Ovary (tissue), 9 donors: ENCODE data around the gene AMOTL2. TPM values are rescaled to one million over a fixed set of nuclear protein-coding genes. Genes with fewer than 3 reads are reported as not detected.
A peak's percentile ranks its signal among the peaks of the same experiment; 100 is the strongest.

Source experiments
- DNase-seq, 5 donors: peaks; one replicate each; pipeline ENCODE4 v3.0.0-alpha.2; 2019 to 2020
- H3K27ac ChIP-seq, 2 donors: fragments of 200-600 bp; one replicate each; pipeline versions ENCODE4 v1.5.1 to v1.8.0; 2019 to 2022
- H3K27me3 ChIP-seq: fragments of 200-600 bp; one replicate; pipeline ENCODE4 v1.8.0; 2022
- H3K36me3 ChIP-seq: fragments of 200-600 bp; sonication (generic); one replicate; pipeline ENCODE4 v1.5.1; 2019
- H3K4me1 ChIP-seq: one replicate; pipeline ENCODE4 v1.8.1; 2013; ENCODE audit warnings: mild to moderate bottlenecking, moderate library complexity; ENCODE audit not compliant: insufficient read depth
- H3K4me3 ChIP-seq: fragments of 200-600 bp; sonication (generic); one replicate; pipeline ENCODE4 v1.5.1; 2017
- H3K9me3 ChIP-seq, 2 donors: fragments of 200-600 bp in 1 of 2; sonication (generic) in 1 of 2; one replicate each; pipeline versions ENCODE4 v1.5.1 to v1.8.1; 2013 to 2019; ENCODE audit warnings: mild to moderate bottlenecking in 1 of 2, moderate library complexity in 1 of 2
- EP300 ChIP-seq: sonication (generic); formaldehyde crosslinking; IDR thresholded peaks from one replicate; pipeline ENCODE4 v1.6.1; 2017; ENCODE audit warnings: antibody characterized with exemption
- POLR2A ChIP-seq: fragments of 450-650 bp; IDR thresholded peaks from one replicate; pipeline ENCODE4 v1.6.1; 2017; ENCODE audit warnings: antibody characterized with exemption, mild to moderate bottlenecking, moderate library complexity
- WGBS, 3 donors: extraction: QIAGEN DNeasy Blood & Tissue Kit in 1 of 3; methylation state at CpG; one replicate each; pipeline versions ENCODE4 v1.1.5 to v1.1.7; 2013 to 2017; 5-methylcytosine and 5-hydroxymethylcytosine counted together
- intact Hi-C, 4 donors: fragments of 100-400 bp; cut with DNase I; formaldehyde crosslinking; loops; one replicate each; pipeline versions ENCODE4 v1.11.0 to v1.15.1; 2022 to 2023
- polyA plus RNA-seq, 2 donors: library from polyadenylated mRNA; stranded (reverse); fragments of 200-250 nt in 1 of 2; fragments of 350-450 nt in 1 of 2; fragmentation: Illumina TruSeq in 1 of 2; extraction: RNeasy Lipid Tissue Mini Kit (QIAGEN cat#74804) in 1 of 2; gene quantifications; one replicate each; pipeline ENCODE4 v1.2.3, GENCODE V29; 2013 to 2014
- total RNA-seq, 7 donors: library from RNA; depleted of rRNA in 2 of 7; stranded (reverse); fragments of >200 nt in 2 of 7; fragmentation: NEBNext Ultra II Directional in 3 of 7; extraction: Animal tissue kit (Norgen Biotek cat#: 25700) in 3 of 7; gene quantifications; one replicate each; pipeline versions ENCODE4 v1.1.0 to v1.2.4, GENCODE V29; 2016 to 2023
- TF ChIP-seq, protein P1 (sequence below), 3 donors: fragments of 450-650 bp in 2 of 3; fragments of 200-600 bp in 1 of 3; IDR thresholded peaks; one replicate each; pipeline versions ENCODE4 v1.5.1 to v1.8.0; 2016 to 2022; ENCODE audit warnings: antibody characterized with exemption in 3 of 3, mild to moderate bottlenecking in 1 of 3
- donor health status: DM: no; HTN: no; CAD: no; lungs with moderate emphysema.
- donor health status: DM: no; HTN: no; CAD: no.
- donor health status: Bipolar disorder and iron deficiency.
- donor health status: DM: yes; HTN: yes; CAD: no.
- donor health status: DM: no; HTN: no; CAD: no.
- donor health status: DM: yes; HTN: yes; CAD: no.

Gene AMOTL2
- total and polyA plus RNA-seq, 9 donors, result 20.5 to 60.4 (median 42.4) TPM

DNA sequence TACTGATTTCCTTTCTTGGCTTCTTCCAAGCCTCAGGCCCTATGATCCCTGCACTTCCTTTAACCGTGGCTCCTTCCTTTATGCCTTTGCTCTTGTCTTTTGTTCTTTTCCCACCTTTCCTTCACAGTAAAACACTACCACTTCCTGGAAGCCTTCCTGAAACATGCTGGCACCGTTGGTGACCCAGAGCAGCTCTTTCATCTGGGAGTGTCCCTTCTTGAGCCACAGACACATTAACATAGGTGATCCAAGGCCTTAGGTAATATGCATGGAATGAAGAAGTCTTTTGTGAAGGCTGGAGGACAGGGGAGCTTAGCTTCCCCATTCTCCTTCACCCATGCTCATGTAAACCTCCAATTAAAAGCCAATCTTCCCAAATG, 39.4 kb downstream of the AMOTL2 start:
- Histone ChIP-seq H3K4me3 (no peak overlapping the region), H3K27me3 (no peaks in the 10 kb centered on the region), H3K4me1 (peaks cover 16% of the 10 kb centered on the region), H3K36me3 (no peaks in the 10 kb centered on the region), H3K27ac (no peak overlapping the region), H3K9me3 (no peaks in the 10 kb centered on the region)
- intact Hi-C loops, result no loop called here
- 54 to 72% (median 54%) methylated on average over 2 of the region's 2 CpGs for WGBS, 3 donors
- DNase-seq, result no peak
- TF ChIP-seq EP300 (no peak), POLR2A (no peak)
- TF ChIP-seq, protein P1, sequence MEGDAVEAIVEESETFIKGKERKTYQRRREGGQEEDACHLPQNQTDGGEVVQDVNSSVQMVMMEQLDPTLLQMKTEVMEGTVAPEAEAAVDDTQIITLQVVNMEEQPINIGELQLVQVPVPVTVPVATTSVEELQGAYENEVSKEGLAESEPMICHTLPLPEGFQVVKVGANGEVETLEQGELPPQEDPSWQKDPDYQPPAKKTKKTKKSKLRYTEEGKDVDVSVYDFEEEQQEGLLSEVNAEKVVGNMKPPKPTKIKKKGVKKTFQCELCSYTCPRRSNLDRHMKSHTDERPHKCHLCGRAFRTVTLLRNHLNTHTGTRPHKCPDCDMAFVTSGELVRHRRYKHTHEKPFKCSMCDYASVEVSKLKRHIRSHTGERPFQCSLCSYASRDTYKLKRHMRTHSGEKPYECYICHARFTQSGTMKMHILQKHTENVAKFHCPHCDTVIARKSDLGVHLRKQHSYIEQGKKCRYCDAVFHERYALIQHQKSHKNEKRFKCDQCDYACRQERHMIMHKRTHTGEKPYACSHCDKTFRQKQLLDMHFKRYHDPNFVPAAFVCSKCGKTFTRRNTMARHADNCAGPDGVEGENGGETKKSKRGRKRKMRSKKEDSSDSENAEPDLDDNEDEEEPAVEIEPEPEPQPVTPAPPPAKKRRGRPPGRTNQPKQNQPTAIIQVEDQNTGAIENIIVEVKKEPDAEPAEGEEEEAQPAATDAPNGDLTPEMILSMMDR (IDR thresholded peaks at IDR 0.05), result no peak

DNA sequence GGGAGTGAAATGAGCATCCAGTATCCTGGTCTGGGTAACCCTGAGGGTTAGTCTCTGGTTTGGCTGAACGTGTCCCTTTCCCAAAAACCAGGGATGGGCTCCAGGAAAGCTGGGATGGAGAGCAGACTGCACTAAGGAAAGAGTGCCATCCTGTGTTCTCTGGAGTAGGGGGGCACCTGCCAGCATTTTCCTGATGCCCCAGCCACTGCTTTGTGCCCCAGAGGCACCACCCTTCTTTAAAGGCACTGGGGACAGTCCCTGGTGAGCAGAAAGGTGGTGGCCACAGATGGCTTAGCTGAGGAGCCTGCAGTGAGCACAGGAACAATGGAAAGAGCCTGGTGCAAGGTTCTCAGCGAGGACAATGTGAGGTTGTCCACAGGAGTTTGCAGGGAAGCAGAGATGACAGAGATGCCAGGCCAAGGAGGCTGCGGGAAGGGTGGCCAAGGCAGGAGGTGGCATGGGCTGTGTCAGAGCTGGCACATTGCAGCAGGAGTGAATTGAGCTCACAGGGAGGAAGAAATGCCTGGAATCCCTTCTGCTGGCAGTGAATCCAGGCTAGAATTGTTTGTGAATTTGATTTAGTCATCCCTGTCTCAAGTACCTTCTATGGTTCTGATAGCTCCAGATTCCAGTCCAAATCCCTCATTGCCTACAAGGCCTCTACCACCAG, 39.9 kb downstream of the AMOTL2 start:
- Histone ChIP-seq H3K4me1 (peaks cover 16% of the 10 kb centered on the region), H3K27ac (no peak overlapping the region), H3K36me3 (no peaks in the 10 kb centered on the region), H3K27me3 (no peaks in the 10 kb centered on the region), H3K9me3 (no peaks in the 10 kb centered on the region), H3K4me3 (no peak overlapping the region)
- WGBS, 3 donors, result 50 to 67% (median 56%) methylated on average over 3 of the region's 3 CpGs
- no peak for DNase-seq
- intact Hi-C loops, result no loop called here
- no peak for TF ChIP-seq POLR2A
- TF ChIP-seq, protein P1 (IDR thresholded peaks at IDR 0.05), result no peak
- TF ChIP-seq EP300, result no peak

DNA sequence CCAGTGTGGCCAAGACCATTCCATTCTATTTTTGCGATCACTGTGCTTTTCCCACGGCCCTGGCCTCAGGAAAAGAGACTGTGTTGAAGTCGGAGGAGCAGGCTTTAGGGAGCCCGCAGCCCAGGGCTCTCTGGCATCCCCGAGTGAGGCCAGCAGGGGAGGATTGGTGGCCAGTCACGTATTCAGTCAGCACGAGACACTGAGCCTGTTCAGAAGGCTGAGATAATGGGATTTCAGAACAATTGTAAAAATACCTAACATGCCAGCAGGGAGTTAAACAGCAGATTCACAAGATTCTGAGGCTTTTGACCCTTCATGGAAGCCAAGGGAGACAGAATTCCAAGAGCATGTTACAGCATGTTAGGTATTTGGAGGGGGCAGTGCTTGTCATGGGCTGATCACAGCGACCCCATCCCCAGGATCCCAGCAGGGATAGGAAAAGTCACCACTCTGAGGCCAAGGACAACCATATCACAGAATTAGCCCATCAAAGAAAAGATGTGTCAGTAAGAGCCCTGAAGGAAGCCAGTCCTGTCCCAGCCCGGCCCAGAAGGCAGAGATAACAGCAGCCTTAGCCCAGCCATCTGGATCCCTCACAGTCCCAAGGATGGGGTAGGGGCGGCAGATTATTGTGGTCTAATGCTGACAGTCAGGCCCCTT, 40.6 kb downstream of the AMOTL2 start:
- Histone ChIP-seq H3K4me1 (peaks cover 16% of the 10 kb centered on the region), H3K27me3 (no peaks in the 10 kb centered on the region), H3K4me3 (no peak overlapping the region), H3K27ac (no peak overlapping the region), H3K36me3 (no peaks in the 10 kb centered on the region), H3K9me3 (no peaks in the 10 kb centered on the region)
- 9 to 24% (median 17%) methylated on average over 10 of the region's 10 CpGs for WGBS, 3 donors
- no peak for DNase-seq
- TF ChIP-seq POLR2A, result no peak
- TF ChIP-seq EP300, result peak; percentile 25
- TF ChIP-seq, protein P1 (IDR thresholded peaks at IDR 0.05), result no peak
- intact Hi-C loops, result no loop called here

DNA sequence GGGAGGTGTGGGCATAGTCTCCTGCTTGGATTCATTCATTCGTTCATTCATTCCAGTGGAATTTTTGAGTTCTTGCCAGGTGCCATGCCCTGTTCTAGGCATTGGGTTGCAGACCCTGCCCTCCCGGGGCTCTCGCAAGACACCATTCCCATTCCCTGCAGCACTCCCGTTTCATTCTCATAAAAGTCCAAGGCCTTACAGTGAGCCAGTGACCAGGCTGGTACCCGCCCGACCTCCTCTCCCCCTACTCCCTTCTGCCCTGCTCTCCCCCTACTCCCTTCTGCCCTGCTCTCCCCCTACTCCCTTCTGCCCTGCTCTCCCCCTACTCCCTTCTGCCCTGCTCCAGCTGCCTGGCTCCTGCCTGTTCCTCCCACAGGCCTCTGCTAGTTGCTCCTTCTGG, 41.9 kb downstream of the AMOTL2 start:
- TF ChIP-seq, protein P1 (IDR thresholded peaks at IDR 0.05), result no peak
- TF ChIP-seq POLR2A (no peak), EP300 (no peak)
- H3K9me3 ChIP-seq, result no peaks in the 10 kb centered on the region
- intact Hi-C loops, result no loop called here
- H3K27me3 ChIP-seq, result no peaks in the 10 kb centered on the region
- no peaks in the 10 kb centered on the region for H3K36me3 ChIP-seq
- H3K4me3 ChIP-seq, result no peak overlapping the region
- DNase-seq, result no peak
- peaks cover 22% of the 10 kb centered on the region for H3K4me1 ChIP-seq
- no peak overlapping the region for H3K27ac ChIP-seq
- 74 to 82% (median 77%) methylated on average over 6 of the region's 6 CpGs for WGBS, 3 donors
